A673 (cell line): Measurements from ENCODE around the gene METRN. TPM values are rescaled to one million over a fixed set of nuclear protein-coding genes. Genes with fewer than 3 reads are reported as not detected.

Experiments
- BruUV-seq: library from RNA; stranded (reverse); fragments of 400-500 nt; replicated peaks from 2 replicates; lab custom pipeline; 2021; lab: Mats Ljungman, UMichigan
- CTCF ChIA-PET: fragments of 300-600 bp; sonication (Branson Sonifier 250); formaldehyde crosslinking; loops from one replicate; lab custom pipeline; 2022; ENCODE audit warnings: antibody characterized with exemption; lab: Charles Lee
- POLR2A ChIA-PET: fragments of 300-600 bp; sonication (Branson Sonifier 250); formaldehyde crosslinking; loops from one replicate; lab custom pipeline; 2022; ENCODE audit warnings: antibody characterized with exemption; ENCODE audit not compliant: low non-redundant PET; lab: Charles Lee
- DNase-seq: peaks from one replicate; pipeline ENCODE4 v3.0.0-alpha.2; 2015; ENCODE audit warnings: low spot score
- H3K27ac ChIP-seq: fragments of 200-600 bp; sonication (generic); 2 replicates; pipeline ENCODE4 v1.5.1; 2016; ENCODE audit warnings: mixed run types, low read depth, mild to moderate bottlenecking, mixed read lengths, antibody characterized with exemption, low read length; ENCODE audit not compliant: poor library complexity, severe bottlenecking
- H3K27me3 ChIP-seq: fragments of 200-600 bp; sonication (generic); replicated peaks from 2 replicates; pipeline ENCODE4 v1.6.1; 2017; ENCODE audit warnings: mixed run types, low read depth, mild to moderate bottlenecking, mixed read lengths, antibody characterized with exemption, low read length; ENCODE audit not compliant: insufficient read depth, poor library complexity
- H3K36me3 ChIP-seq: fragments of 200-600 bp; sonication (generic); 2 replicates; pipeline ENCODE4 v1.6.1; 2016; ENCODE audit warnings: mixed run types, mild to moderate bottlenecking, mixed read lengths, antibody characterized with exemption, low read length; ENCODE audit not compliant: insufficient read depth, poor library complexity, severe bottlenecking
- H3K4me1 ChIP-seq: fragments of 200-600 bp; sonication (generic); 2 replicates; pipeline ENCODE4 v1.6.1; 2017; ENCODE audit warnings: mixed run types, mild to moderate bottlenecking, mixed read lengths, antibody characterized with exemption, low read length; ENCODE audit not compliant: insufficient read depth, poor library complexity, severe bottlenecking
- H3K4me3 ChIP-seq: fragments of 200-600 bp; sonication (generic); 2 replicates; pipeline ENCODE4 v1.5.1; 2016; ENCODE audit warnings: low read depth, mixed run types, mild to moderate bottlenecking, mixed read lengths, low read length; ENCODE audit not compliant: poor library complexity, severe bottlenecking
- H3K9me3 ChIP-seq: fragments of 200-600 bp; sonication (generic); 2 replicates; pipeline ENCODE4 v1.6.1; 2016; ENCODE audit warnings: mixed run types, low read depth, mild to moderate bottlenecking, mixed read lengths, antibody characterized with exemption, low read length; ENCODE audit not compliant: poor library complexity, severe bottlenecking
- CTCF ChIP-seq: fragments of 300-800, 200-600 bp; sonication (generic); conservative IDR thresholded peaks from 2 replicates; pipeline ENCODE4 v1.5.1; 2017; ENCODE audit warnings: low read depth, mild to moderate bottlenecking, antibody characterized with exemption, low read length, moderate library complexity, mixed read lengths
- EZH2 ChIP-seq: fragments of 200-600 bp; sonication (generic); IDR thresholded peaks from 2 replicates; pipeline ENCODE4 v1.6.1; 2017; ENCODE audit warnings: borderline replicate concordance, low read depth, mild to moderate bottlenecking, mixed read lengths, antibody characterized with exemption, low read length; ENCODE audit not compliant: poor library complexity, severe bottlenecking
- intact Hi-C: fragments of 100-400 bp; cut with micrococcal nuclease; formaldehyde crosslinking; loops from one replicate; pipeline ENCODE4 v1.10.0; 2022; ENCODE audit not compliant: unreplicated experiment
- total RNA-seq: library from RNA; stranded (reverse); gene quantifications from 2 replicates; pipeline ENCODE4 v1.2.3, GENCODE V29; 2021

The METRN gene
- total RNA-seq, 1 experiment from 2014 or later: 0.86 TPM

- TF ChIP-seq CTCF (no peak), EZH2 (no peak)
- Histone ChIP-seq H3K4me3 (no peak overlapping the region), H3K9me3 (no peaks in the 10 kb centered on the region), H3K36me3 (no peaks in the 10 kb centered on the region), H3K27me3 (no peaks in the 10 kb centered on the region), H3K4me1 (peaks cover 5% of the 10 kb centered on the region), H3K27ac (no peak overlapping the region)
- ChIA-PET CTCF (interaction anchor here (1.1 kb wide), 1 partner anchor 31 kb away, joined by 3 read pairs; no protein-coding TSS in a partner anchor), POLR2A (no interaction called here)
- BruUV-seq: no TSS peak
- DNase-seq: no peak
- intact Hi-C loops: no loop called here
These were observed 29.0 kb downstream of the METRN start for GRCh38 chr16:743794-744500.

GRCh38 chr16:745739-746138 is 30.8 kb downstream of the METRN start:
- CTCF ChIA-PET: interaction anchor here (0.6 to 0.7 kb wide), 2 partner anchors 29 to 312 kb away, joined by 3 to 5 read pairs; no protein-coding TSS in a partner anchor
- POLR2A ChIA-PET: no interaction called here
- Histone ChIP-seq H3K9me3 (no peaks in the 10 kb centered on the region), H3K27ac (no peak overlapping the region), H3K27me3 (no peaks in the 10 kb centered on the region), H3K4me1 (no peaks in the 10 kb centered on the region), H3K36me3 (no peaks in the 10 kb centered on the region), H3K4me3 (no peak overlapping the region)
- no peak for DNase-seq
- no TSS peak for BruUV-seq
- TF ChIP-seq EZH2: no peak
- peak; percentile 36; the same call in 1 of the 2 replicates for TF ChIP-seq CTCF
- intact Hi-C loops: no loop called here

- Histone ChIP-seq H3K27me3 (no peaks in the 10 kb centered on the region), H3K27ac (no peak overlapping the region), H3K36me3 (no peaks in the 10 kb centered on the region), H3K4me3 (no peak overlapping the region), H3K9me3 (no peaks in the 10 kb centered on the region), H3K4me1 (no peaks in the 10 kb centered on the region)
- TF ChIP-seq EZH2 (no peak), CTCF (no peak)
- DNase-seq: no peak
- intact Hi-C loops: no loop called here
- ChIA-PET CTCF (no interaction called here), POLR2A (no interaction called here)
- no TSS peak for BruUV-seq
These were observed 31.7 kb downstream of the METRN start for GRCh38 chr16:746637-747036.
